ENCODE measurements around the gene RAB42.
"Not testable (repeated sequence)": the region's sequence is repeated elsewhere in the genome, so short reads cannot be mapped to it uniquely, and the experiment has no call there.

Gene RAB42, protein sequence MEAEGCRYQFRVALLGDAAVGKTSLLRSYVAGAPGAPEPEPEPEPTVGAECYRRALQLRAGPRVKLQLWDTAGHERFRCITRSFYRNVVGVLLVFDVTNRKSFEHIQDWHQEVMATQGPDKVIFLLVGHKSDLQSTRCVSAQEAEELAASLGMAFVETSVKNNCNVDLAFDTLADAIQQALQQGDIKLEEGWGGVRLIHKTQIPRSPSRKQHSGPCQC

DNA sequence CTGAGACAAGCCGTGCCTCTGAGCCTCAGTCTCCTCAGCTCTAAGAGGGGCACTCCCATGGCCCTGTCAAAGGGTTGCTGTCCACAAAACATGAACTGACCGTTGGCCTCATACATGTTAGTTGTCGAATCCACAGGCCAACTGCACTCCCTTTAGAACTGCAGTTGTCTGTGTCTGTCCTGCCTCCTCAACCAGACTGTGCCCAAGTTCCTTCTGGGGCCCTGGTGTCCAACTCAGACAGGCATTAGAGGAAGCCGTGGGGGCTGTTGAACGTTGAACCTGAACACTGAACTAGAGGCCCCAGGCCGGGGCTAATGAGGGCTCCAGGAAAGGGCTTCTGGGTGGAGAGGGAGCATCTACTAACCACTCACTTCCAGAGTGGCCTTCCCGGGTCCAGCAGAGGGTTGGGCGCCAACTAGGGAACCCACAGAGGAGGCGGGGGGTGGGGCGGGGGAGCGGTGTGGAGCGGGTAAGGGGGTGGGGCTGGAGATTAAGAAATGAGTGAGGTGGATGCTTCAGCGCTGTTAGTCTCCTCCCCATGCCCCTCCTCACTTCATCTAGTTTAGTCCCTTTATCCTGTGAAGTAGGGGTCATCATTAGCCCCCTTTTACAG lies at the start of gene RAB42:
RAB42 (plus strand) TSS at position 558 of the 613 bp plus-strand sequence. CDS start 247 bp downstream, outside the sequence.
- no peak for DNase-seq

DNA sequence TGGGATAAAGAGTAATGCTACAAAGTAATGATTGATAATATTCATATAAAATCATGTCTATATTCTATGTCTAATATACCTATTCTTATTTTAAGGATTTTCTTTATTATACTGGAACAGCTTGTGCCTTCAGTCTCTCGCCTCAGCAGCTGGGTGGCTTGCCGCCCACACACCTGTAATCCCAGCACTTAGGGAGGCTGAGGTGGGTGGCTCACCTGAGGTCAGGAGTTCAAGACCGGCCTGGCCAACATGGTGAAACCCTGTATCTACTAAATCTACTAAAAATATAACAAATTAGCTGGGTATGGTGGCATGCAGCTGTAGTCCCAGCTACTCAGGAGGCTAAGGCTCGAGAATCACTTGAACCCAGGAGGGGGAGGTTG lies 46.8 kb upstream of the RAB42 start:
- DNase-seq = no peak

DNA sequence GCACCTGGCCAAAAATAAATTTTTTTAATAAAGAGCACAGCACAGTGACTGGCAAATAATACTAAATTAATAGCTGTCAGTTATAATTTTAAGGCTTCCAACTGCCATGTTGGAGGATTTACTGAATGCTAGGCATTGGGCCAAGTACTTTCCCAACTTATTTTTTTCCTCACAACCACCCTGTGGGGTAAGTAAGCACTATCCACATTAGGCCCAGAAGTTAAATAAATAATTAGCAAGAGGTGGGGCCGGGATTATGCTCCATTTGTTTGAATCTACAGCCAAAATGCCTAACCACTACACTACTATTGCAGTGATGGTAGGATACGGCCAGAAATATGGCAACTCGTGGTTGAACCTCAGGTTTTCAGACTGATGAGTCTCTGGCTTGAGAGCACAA lies 43.7 kb upstream of the RAB42 start:
- DNase-seq = no peak

DNA sequence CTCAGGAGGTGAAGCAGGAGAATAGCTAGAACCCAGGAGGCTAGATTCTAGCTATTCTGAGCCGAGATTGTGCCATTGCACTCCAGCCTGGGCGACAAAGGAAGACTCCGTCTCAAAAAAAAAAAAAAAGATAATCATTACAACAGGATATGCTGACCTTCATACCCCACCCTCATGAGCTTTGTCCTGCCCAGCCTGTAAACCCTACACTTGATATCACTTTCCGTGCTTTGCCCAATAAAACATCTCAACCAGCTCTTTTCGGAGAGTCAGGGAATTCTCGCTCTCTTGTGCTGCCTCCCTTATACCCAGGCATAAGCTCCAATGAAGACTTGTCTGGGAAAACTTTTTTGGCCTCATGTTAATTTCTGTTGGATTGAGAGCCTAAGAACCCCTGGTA lies 40.7 kb upstream of the RAB42 start:
- no peak for DNase-seq

DNA sequence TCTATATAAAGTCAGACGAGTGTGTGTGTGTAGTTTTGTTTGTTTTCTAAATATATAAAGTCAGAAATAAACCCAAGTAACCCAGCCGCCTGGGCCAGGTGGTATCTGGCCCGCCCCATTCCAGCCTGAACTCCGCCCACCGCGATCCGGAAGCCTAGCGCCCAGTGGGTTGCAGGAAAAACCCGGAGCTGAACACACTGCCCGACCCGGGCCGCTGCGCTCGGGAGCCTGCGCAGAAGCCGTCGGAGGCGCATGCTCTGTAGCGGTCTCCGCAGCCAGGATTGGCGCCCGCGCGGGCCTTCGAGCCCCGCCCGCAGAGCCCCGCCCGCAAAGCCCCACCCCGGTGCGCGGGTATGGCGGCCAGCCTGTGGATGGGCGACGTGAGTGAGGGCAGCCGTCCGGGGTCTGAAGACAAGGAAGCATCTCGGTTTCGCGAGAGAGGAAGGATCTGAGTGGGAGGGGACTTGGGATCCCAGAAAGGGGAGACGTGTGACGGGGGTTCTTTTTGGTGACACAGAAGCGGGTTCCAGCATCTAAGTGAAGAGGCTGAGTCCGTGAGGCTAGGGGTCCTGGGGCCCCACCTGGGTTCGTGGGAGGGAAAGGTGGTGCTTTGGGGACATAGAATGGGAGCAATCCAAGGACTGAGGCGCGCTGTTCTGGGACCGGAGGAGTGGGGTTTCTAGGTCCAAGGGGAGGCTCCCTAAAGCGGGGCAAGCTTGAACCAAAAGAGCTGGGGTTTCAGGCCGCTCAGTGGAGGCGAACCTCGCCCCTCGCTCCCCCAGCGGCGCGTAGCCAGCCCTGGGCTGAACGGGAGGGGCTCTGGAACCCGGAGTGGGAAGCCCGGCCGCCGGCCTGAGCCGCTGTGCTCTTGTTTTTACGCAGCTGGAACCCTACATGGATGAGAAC lies 39.1 kb upstream of the RAB42 start, which contains the start of gene TRNAU1AP:
TRNAU1AP (plus strand) TSS at position 328 of the 906 bp plus-strand sequence; CDS start at position 354, 26 bp downstream.
- peak; percentile 98 for DNase-seq

DNA sequence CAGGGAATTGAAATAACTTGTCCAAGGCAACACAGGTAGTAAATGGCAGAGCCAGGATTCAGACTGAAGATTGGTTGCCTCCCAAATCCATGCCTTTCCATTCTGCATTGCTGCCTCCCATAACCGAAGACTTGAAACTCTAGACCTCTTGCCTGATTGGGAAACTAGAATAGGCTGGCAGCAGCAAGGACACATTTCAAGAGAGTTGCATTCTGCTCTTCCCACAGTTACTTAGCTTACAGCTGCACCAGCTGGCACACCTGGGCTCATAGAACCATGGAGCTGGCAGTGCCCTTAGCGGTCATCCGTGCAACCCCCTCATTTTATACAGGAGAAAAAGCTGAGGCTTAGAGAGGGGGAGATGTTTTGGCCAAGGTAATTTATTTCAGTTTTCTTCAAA lies 31.2 kb upstream of the RAB42 start:
- no peak for DNase-seq

DNA sequence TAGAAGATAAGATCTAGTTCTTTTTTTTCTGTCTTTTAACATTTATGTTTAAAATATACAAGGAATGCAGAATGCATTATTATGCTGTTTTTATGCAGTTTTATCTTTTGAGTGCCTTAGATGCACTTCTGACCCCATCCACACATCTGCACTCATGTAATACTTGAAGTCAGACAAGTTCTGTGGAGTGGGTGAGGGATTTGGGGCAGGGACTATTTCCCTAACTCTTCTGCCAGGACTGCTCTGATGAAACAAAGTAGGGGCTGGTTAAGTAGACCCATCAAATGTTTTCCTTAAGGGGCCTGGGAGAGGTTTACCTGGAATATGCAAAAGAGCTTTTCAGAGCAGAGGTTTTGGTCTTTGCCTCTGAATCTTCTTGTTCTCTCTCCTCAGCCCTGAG lies 27.8 kb upstream of the RAB42 start:
- no peak for DNase-seq

DNA sequence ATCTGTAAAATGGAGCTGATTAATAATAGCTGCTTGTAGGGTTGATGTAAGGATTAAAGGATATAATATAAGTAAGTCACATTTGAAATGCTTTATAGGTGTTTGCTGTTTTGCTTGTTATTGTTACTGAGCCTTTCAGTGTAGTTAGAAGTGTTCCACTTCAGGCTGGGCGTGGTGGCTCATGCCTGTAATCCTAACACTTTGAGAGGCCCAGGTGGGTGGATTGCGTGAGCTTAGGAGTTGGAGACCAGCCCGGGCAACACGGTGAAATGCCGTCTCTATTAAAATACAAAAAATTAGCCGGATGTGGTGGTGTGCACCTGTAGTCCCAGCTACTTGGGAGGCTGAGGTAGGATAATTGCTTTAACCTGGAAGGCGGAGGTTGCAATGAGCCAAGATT lies 27.0 kb upstream of the RAB42 start:
- no peak for DNase-seq

DNA sequence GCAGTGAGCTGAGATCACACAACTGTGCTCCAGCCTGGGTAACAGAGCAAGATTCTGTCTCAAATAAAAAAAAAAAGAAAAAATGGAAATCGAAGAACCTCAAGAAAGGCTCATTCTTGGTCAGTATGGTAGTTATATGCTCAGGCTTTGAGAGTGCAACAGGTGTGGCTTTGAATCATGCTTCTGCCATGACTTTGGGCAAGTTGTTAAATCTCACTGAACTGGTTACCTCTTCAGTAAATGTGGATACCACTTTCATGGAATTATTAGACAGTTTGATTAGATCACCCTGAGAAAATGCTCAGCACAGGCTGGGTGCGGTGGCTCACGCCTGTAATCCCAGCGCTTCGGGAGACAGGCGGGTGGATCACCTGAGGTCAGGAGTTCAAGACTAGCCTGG lies 26.3 kb upstream of the RAB42 start:
- no peak for DNase-seq

DNA sequence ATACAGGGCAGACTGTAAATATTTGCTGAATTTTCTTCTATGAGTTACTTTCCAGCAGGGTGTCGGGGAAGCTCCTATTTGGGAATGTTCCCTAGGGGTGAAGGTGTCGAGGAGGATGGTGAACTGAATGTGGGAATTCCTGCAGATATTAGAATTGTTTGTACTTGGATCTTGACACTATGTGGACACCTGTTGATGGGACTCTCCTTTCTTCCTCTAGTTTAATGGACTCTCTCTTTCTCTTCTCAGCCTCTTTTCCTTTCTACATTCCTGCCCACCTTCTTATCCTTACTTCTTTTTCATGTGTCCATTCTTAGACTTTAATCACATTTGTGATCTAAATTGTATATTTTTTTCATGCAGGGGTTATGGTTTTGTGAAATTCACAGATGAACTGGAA lies 25.1 kb upstream of the RAB42 start:
- DNase-seq = no peak

DNA sequence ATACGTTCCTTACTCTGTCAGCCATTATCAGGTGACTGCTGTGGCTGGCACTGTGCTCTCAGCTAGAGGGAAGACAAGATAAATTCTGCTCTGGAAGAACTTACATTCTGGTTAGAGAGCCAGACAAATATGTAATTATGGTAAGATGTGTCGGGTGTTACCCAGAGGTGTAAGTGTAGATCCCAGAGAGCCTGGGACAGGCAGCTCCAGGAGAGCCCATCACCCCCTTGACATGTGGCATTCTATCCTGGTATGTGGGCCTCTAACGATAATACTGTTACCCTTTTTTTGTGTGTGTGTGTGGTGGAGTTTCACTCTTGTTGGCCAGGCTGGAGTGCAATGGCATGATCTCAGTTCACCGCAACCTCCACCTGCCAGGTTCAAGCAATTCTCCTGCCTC lies 20.2 kb upstream of the RAB42 start:
- no peak for DNase-seq

DNA sequence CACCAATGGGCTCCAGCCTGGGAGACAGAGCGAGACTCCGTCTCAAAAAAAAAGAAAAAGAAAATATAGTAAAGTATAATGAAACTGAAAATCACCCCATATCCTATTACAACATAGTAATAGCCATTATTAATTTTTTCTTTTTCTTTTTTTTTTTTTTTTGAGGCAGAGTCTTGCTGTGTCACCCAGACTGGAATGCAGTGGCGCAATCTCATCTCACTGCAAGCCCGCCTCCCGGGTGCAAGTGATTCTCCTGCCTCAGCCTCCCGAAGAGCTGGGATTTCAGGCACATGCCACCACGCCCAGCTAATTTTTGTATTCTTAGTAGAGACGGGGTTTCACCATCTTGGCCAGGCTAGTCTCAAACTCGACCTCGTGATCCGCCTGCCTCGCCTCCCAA lies 19.2 kb upstream of the RAB42 start:
- DNase-seq = not testable (repeated sequence)

DNA sequence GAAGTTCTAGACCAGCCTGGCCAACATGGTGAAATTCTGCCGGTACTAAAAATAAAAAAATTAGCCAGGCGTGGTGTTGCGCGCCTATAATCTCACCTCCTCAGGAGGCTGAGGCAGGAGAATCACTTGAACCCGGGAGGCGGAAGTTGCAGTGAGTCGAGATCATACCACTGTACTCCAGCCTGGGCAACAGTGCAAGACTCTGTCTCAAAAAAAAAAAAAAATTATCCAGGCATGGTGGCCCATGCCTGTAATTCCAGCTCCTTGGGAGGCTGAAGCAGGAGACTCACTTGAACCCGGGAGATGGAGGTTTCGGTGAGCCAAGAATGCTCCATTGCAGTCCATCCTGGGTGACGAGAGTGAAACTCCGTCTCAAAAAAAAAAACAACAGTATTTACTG lies 18.5 kb upstream of the RAB42 start:
- DNase-seq = no peak

DNA sequence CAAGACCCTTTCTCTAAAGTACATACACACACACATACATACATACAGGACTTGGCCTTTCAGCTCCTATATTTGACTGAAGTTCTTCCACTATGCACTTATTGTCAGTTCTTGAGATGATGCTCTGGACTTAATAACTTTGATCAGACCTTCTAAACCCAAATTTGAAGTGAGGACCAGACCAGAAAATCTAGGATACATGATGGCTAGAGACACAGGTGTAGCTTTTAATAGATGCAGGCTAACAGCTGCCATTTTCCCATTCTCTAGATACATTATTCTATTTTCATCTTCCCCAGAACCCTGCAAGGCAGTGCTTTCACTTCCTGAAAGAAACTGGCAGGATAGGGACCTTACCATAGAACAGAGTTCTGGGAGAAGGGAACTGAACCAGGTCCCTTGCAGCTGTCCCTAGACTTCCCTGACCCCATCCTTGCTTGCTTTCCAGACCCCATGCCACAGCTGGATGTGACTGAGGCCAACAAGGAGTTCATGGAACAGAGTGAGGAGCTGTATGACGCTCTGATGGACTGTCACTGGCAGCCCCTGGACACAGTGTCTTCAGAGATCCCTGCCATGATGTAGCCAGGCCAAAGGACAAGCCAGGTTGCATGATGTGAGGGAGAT lies 14.9 kb upstream of the RAB42 start:
- DNase-seq = no peak

DNA sequence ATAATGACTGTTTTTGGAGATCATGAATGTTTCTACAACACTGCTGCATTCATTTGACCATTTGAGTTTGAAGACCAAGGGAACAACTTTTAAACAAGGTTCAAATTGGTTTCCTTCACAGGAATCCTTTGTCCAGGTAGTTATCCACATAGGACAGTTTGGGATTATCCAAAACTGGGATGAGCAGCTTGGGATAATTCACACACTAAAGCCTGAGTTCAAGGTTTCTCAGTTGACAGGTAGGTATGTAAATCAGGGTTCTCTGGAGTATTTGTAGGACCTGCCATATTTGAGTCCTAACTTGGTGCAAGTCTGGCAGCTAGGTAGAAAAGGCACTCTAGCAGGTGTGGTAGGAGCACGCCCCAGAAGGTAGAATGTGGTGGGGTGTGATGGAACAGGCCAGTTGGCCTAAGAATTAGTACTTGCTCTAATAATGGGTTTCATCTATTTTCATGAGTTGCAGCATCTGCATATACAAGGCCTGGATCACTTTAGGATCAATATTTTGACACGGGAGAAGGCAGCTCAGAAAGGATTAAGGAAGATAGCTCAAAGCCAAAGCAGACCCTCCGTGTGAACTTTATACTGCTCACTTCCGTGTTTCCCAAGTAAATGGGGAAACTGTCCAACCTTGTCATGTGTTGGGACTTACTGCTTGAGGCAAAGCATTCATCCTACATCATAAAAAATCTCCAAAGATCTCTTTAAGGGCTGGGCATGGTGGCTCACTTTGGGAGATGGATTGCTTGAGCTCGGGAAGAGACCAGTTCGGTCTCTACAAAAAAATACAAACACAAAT lies 14.1 kb upstream of the RAB42 start:
- DNase-seq = no peak

DNA sequence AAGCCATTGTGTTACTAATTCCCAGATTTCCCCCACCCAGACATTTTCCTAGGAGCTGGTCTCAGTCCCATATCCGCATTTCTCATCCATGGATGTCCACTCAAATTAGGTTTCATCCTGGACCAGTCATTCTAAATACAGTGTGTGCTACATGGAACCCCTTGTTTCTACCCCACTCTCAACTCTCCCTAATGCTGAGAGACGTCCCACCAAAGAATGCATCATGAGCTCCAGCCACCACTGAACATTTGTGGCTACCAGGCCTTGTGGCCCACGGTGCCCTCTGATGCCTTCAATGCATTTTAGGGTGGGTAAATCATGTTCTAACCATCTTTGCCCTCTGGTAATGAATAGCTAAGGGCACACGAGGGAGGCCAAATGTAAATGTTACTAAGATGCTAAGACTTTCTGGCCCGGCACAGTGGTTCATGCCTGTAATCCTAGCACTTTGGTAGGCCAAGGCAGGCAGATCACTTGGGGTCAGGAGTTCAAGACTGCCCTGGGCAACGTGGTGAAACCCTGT lies 13.3 kb upstream of the RAB42 start:
- DNase-seq = no peak

DNA sequence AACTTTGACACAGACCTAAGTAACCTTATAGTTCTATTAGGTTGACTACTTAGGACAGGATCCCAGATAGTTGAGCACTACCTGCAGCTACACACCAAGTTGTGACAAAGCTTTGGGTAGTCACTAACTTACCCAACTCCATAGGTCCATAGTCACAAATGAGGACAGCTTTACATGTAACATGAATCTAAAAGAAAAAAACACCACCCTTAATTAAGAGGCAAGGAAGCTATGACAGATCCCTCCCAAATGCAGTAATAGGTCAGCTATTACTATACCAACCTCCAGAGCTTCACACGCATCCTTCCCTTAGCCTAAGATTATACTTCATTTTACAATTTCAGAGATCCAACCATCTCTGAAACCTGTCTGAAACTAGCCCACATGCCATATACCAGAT lies 12.7 kb upstream of the RAB42 start:
- DNase-seq = no peak

DNA sequence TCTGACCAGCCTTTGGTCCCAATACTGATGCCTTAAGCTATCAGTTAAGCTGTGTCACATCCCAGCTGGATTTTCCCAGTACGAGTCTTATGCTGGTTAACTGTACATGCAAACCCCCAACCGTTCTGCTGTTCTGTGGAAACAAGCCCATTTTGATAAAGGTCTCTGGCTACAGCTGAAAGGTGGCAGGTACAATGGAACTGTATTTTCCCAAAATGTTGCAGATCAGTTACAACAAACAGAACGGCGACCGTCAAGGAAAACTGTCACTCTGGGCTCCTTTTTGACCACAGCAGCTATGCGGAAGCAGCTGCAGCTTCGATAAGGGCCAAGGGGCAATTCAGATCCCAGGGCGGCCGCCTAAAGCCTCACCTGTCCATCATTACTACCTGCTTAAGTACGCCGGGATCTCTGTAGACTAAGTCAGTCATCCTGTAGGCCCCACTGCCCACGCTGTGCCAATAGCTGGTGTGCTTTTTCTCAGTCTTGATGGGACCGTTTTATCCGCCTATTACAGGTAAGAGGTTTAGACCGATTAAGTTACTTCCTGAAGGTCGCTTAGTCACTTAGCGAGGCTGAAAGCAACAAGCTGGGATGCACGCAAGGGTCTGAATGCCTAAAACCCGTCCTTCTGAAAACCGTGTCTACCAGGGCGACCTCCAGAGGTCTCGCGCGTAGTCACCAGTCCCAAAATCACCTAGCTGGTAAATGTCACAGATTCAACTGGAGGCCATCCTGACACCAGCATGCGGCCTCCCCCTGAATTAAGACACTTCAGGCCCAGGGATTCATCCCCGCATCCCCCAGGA lies 11.1 kb upstream of the RAB42 start:
- no peak for DNase-seq

DNA sequence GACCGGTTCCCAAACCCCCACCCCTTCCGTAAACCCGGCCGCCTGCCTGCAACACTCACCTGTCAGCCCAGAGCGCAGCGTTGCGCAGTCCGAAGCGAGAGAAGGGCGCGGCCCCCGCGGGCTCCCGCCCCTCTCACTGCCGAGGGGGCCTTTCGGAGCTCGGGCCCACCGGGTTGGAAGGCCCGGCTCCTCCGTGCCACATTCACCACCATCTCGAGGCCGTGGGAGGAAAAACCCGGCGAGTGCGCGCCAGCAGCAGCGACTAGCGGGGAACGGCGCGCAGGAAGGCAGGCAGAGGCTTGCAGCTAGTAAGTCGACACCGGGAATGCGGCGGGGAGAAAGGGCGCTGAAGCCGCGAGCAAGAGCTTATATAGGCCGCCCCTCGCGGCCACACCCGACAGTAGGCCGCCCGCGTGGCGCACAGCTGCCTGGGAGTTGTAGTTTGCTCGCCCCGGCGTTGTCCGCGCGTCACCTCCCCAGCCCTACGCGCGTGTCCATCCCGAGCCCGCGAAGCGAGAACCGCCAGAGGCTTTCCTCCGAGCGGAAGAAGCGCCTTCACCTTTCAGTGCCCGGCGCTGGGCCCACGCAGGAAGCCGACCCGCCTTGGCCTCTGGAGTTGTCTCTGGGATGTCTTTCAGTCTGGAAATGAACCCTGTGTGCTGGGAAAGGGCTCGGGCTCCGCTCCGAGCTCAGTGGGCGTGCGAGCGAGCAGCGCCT lies 10.4 kb upstream of the RAB42 start:
- peak; percentile 98 for DNase-seq

DNA sequence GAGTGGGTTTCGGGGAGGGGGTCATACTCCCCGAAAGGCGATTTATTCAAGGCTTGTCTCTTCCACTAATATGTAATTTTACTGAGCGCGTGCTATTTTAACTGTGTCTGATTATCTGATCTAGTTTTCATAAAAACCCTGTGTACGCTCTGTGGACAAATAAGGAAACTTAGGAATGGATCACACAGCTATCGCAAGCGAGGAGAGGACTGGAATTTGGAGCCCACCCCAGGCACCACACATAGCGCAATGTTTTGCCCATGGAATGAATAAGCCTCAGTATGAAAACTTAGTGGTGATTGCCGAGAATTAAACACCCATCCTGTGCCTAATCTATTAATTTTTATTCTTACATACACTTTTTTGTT lies 9.8 kb upstream of the RAB42 start:
- DNase-seq = no peak
